Neural cell (in vitro differentiated cells): ENCODE data around the gene DNAH7. TPM values are rescaled to one million over a fixed set of nuclear protein-coding genes. Genes with fewer than 3 reads are reported as not detected.

Experiments
- H2AFZ ChIP-seq: fragments of 200-600, 300-800 bp; sonication (generic), shearing (Covaris generic); 2 replicates; pipeline ENCODE4 v1.6.0; 2014; ENCODE audit warnings: low read depth, mild to moderate bottlenecking, antibody characterized with exemption, low read length, moderate library complexity
- H3F3A ChIP-seq: fragments of 200-600 bp; shearing (Covaris generic); 2 replicates; pipeline ENCODE4 v1.6.1; 2016; ENCODE audit warnings: mild to moderate bottlenecking, moderate library complexity, mixed read lengths, antibody characterized with exemption, low read length; ENCODE audit not compliant: insufficient read depth, poor library complexity, severe bottlenecking
- H3K27ac ChIP-seq: fragments of 200-600, 300-800 bp; sonication (generic), shearing (Covaris generic); 2 replicates; pipeline ENCODE4 v1.5.1; 2014; ENCODE audit warnings: mild to moderate bottlenecking, low read length, moderate library complexity
- H3K27me3 ChIP-seq: fragments of 300-800, 200-600 bp; sonication (generic), shearing (Covaris generic); 2 replicates; pipeline ENCODE4 v1.6.0; 2014; ENCODE audit warnings: mild to moderate bottlenecking, low read depth, low read length, moderate library complexity; ENCODE audit not compliant: insufficient read depth
- H3K36me3 ChIP-seq: fragments of 300-800, 200-600 bp; sonication (generic), shearing (Covaris generic); 2 replicates; pipeline ENCODE4 v1.5.1; 2014; ENCODE audit warnings: mild to moderate bottlenecking, antibody characterized with exemption, low read length, moderate library complexity; ENCODE audit not compliant: insufficient read depth
- H3K4me2 ChIP-seq: fragments of 300-800, 200-600 bp; sonication (generic), shearing (Covaris generic); 2 replicates; pipeline ENCODE4 v1.6.0; 2014; ENCODE audit warnings: mild to moderate bottlenecking, low read length
- H3K4me3 ChIP-seq: fragments of 300-800, 200-600 bp; sonication (generic), shearing (Covaris generic); 2 replicates; pipeline ENCODE4 v1.5.1; 2014; ENCODE audit warnings: mild to moderate bottlenecking, low read length, moderate library complexity
- H3K79me2 ChIP-seq: fragments of 200-600 bp; shearing (Covaris generic); replicated peaks from 2 replicates; pipeline ENCODE4 v1.6.0; 2014; ENCODE audit warnings: mild to moderate bottlenecking, low read length, moderate library complexity; ENCODE audit not compliant: insufficient read depth
- H3K9ac ChIP-seq: fragments of 300-800, 200-600 bp; sonication (generic), shearing (Covaris generic); 2 replicates; pipeline ENCODE4 v1.6.1; 2016; ENCODE audit warnings: mild to moderate bottlenecking, low read length, mixed read lengths
- H3K9me2 ChIP-seq: fragments of 200-600 bp; shearing (Covaris generic); 2 replicates; pipeline ENCODE4 v1.6.1; 2016; ENCODE audit warnings: mild to moderate bottlenecking, low read length, mixed read lengths; ENCODE audit not compliant: insufficient read depth
- H3K9me3 ChIP-seq: fragments of 200-600, 300-800 bp; sonication (generic), shearing (Covaris generic); 2 replicates; pipeline ENCODE4 v1.6.1; 2016; ENCODE audit warnings: mild to moderate bottlenecking, mixed run types, low read length, moderate library complexity, mixed read lengths
- H4K20me1 ChIP-seq: fragments of 200-600 bp; shearing (Covaris generic); 2 replicates; pipeline ENCODE4 v1.6.1; 2016; ENCODE audit warnings: mild to moderate bottlenecking, mixed run types; ENCODE audit not compliant: insufficient read depth
- CTCF ChIP-seq: fragments of 450-650 bp; IDR thresholded peaks from 2 replicates; pipeline ENCODE4 v1.5.1; 2014; ENCODE audit warnings: antibody characterized with exemption, mild to moderate bottlenecking, moderate library complexity; ENCODE audit not compliant: poor library complexity, severe bottlenecking
- EP300 ChIP-seq: fragments of 450-650 bp; conservative IDR thresholded peaks from 2 replicates; pipeline ENCODE4 v1.6.1; 2014; ENCODE audit warnings: antibody characterized with exemption, mild to moderate bottlenecking, moderate library complexity; ENCODE audit not compliant: poor library complexity, severe bottlenecking
- EZH2 ChIP-seq: fragments of 200-600, 300-800 bp; shearing (Covaris generic), sonication (generic); IDR thresholded peaks from 2 replicates; pipeline ENCODE4 v1.6.1; 2014; ENCODE audit warnings: antibody characterized with exemption, low read length, borderline replicate concordance, mild to moderate bottlenecking; ENCODE audit not compliant: insufficient read depth, poor library complexity, severe bottlenecking
- MXI1 ChIP-seq: fragments of 450-650 bp; conservative IDR thresholded peaks from 2 replicates; pipeline ENCODE4 v1.6.1; 2014; ENCODE audit warnings: antibody characterized with exemption, mild to moderate bottlenecking; ENCODE audit not compliant: poor library complexity, severe bottlenecking
- POLR2AphosphoS5 ChIP-seq: IDR thresholded peaks from 2 replicates; pipeline ENCODE4 v1.6.1; 2012
- REST ChIP-seq: IDR thresholded peaks from 2 replicates; pipeline ENCODE4 v1.6.1; 2012; ENCODE audit warnings: borderline replicate concordance
- SMC3 ChIP-seq: fragments of 450-650 bp; conservative IDR thresholded peaks from 2 replicates; pipeline ENCODE4 v1.6.1; 2014; ENCODE audit warnings: antibody characterized with exemption, mild to moderate bottlenecking, moderate library complexity; ENCODE audit not compliant: poor library complexity
- TAF1 ChIP-seq: IDR thresholded peaks from 2 replicates; pipeline ENCODE4 v1.6.1; 2012; ENCODE audit warnings: low read depth
- polyA plus RNA-seq: library from polyadenylated mRNA; depleted of rRNA; stranded (reverse); fragments of >200 nt; gene quantifications from 2 replicates; pipeline ENCODE4 v1.2.3, GENCODE V29; 2014

The DNAH7 gene
- polyA plus RNA-seq, 1 donor from 2014 or later, result 0.67 TPM

GRCh38 chr2:195961873-195962272, 106.8 kb downstream of the DNAH7 start:
- Histone ChIP-seq H3K9me2 (no peaks in the 10 kb centered on the region), H3K4me2 (no peak overlapping the region), H3K27me3 (no peaks in the 10 kb centered on the region), H3K9ac (no peak overlapping the region), H3K36me3 (no peaks in the 10 kb centered on the region), H3K4me3 (no peak overlapping the region), H3K79me2 (no peaks in the 10 kb centered on the region), H3K27ac (no peak overlapping the region), H4K20me1 (no peaks in the 10 kb centered on the region), H3F3A (no peaks in the 10 kb centered on the region), H3K9me3 (no peaks in the 10 kb centered on the region), H2AFZ (no peak overlapping the region)
- TF ChIP-seq SMC3 (no peak), REST (no peak), EZH2 (no peak), POLR2AphosphoS5 (no peak)

GRCh38 chr2:195959341-195959740, 109.3 kb downstream of the DNAH7 start:
- H3K27ac ChIP-seq, result no peak overlapping the region
- no peak overlapping the region for H3K4me3 ChIP-seq
- H3K79me2 ChIP-seq, result no peaks in the 10 kb centered on the region
- H2AFZ ChIP-seq, result no peak overlapping the region
- no peaks in the 10 kb centered on the region for H3F3A ChIP-seq
- H4K20me1 ChIP-seq, result no peaks in the 10 kb centered on the region
- no peak overlapping the region for H3K4me2 ChIP-seq
- H3K27me3 ChIP-seq, result no peaks in the 10 kb centered on the region
- no peaks in the 10 kb centered on the region for H3K36me3 ChIP-seq
- H3K9me2 ChIP-seq, result no peaks in the 10 kb centered on the region
- H3K9me3 ChIP-seq, result no peaks in the 10 kb centered on the region
- H3K9ac ChIP-seq, result no peak overlapping the region
- TF ChIP-seq POLR2AphosphoS5 (no peak), MXI1 (no peak), CTCF (no peak), REST (no peak), EP300 (no peak), TAF1 (no peak)
